GM21723 (cell line): ENCODE data around the gene PAQR9.

Experiments used
- ATAC-seq: cut with Tn5 transposase; IDR thresholded peaks from one replicate; pipeline ENCODE4 v1.9.1; 2021; ENCODE audit warnings: mild to moderate bottlenecking, moderate library complexity; ENCODE audit not compliant: unreplicated experiment

PAQR9 gene

DNA sequence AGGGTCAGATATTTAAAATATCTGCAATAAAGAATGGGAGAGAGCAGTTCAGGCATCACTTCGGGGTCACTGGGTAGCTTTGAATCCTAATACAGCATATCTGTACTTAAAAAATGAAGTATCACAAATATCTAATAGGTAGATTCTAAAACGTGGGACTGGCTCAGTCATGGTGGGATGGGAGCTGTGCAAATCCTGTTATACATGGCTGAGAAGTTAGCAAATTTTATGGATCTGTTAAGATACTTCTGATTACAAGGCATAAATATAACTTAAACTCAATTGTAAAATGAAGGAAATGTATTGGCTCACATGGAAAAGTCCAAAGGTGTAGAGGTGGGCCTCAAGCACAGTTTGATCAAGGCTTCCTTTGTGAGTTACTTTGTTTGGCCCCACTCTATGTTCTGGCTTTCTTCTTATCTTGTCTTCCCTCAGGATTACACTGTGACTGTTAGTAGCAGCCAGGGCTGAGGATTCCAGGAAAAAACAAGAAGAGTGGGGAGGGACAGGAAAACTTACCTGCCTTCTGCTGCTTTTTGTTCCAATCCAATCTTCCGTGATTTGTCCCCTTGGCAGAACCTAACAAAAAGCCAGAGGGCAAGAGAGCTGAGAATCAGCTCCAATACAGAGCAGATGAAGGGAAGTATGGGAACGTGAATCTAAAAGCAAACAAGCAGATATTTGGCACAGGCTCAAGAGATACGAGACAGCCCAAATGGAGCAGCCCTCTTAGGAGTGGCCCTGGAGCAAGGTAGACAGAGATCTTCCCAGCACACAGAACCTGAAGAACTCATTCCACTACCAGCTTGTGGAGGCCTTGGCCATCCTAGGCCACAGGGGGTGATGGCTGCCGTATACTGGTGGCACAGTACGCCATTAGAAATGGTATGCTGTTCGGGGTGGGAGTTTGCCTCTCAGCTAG, 10.9 kb downstream of the PAQR9 start:
- ATAC-seq: no peak

DNA sequence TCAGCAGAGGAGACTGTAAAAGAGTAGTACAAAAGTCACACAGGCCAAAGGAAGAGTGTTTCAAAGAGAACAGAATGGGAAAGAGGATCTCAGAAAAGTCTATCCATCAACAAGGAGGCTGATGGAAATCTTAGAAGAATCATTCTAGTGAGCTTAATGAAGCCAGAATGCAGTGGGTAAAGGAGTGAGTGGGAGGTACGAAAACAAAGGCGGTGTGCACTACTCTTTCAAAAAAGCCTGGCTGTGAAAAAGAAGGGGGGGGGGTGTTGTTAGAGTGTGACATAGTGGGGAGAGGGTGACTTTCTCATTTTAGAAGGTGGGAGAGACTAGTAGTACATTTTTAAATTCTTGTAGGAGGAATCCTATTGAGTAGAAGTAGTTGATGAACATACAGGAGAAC, 11.7 kb downstream of the PAQR9 start:
- ATAC-seq: no peak

DNA sequence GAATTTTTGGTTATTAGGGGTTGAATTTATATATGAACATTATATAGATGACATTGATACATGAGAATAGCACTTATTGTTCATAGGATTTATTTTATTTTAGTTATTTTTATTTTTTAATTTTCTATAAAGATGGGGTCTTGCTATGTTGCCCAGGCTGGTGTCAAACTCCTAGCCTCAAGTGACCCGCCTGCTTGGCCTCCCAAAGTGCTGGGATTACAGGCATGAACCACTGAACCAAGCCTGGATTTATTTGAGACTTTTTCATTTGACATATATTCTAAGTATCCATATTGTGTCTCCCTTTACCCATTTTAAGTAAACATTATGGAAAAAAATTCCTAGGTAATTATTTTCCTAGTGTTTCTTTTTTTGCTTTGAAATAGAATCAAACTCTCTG, 12.5 kb downstream of the PAQR9 start:
- no peak for ATAC-seq

DNA sequence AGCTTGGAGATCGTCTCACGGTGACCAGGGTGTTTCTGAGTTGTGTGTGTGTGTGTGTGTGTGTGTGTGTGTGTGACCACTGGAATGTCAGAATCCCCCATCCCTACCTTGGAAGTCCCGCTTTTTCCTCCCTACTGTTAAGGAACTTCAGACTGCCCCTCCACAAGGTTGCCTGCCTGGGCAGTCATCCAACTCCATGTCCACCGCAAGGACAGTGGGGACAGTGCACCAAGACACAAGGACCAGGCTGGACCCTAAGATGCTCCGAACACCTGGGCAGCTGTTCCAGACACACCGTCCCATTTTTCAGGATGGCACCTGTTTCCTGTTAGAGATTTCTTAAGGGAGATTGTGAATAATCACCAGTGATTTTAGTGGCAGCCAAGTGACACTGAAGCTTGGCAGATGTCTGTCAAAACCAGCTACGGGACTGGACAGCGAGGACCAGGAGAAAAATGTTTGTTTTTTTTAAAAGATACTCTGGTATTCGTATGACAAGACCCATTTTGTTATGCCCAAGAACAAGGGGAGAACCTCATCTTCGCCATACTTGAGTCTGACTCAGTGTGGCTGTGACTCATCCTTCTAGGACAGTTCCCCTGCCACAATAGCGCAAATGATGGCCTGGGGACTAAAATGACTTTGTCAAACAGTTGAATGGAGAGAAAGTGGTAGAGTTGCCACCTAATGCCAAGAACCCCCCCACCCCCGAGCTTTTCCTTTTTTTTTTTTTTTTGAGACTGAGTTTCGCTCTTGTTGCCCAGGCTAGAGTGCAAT, 15.5 kb downstream of the PAQR9 start:
- no peak for ATAC-seq

DNA sequence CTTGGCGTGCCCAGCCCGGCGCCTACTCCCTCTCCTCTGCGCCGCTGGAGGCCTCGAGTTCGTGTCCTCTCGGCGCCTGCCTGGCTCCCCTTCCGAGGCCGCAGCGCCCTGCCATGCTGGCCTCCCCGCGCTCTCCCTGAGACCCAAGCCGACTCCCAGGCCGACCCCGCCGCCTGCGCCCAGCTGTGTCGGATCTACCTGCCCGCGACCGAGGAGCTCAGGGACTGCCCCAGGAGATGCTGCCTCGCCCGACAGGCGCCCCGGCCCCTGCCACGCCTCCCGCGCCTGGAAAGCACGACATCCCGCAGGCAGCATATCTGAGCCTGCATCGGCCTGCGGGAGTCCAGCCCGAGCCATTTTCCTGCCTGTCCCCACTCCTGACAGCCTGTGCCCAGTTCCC, 16.1 kb downstream of the PAQR9 start:
- ATAC-seq: no peak

DNA sequence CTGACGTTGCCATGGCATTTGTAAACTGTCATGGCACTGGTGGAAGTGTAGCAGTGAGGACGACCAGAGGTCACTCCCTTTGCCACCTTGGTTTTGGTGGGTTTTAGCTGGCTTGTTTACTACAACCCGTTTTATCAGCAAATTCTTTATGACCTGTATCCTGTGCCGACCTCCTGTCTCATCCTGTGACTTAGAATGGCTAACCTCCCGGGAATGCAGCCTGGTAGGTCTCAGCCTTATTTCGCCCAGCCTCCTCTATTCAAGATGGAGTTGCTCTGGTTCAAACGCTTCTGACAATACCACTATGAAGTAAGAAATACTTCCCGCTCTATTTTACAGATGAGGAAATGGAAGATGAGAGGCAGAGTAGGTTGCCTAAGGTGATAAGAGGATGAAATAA, 16.6 kb downstream of the PAQR9 start:
- ATAC-seq: no peak

DNA sequence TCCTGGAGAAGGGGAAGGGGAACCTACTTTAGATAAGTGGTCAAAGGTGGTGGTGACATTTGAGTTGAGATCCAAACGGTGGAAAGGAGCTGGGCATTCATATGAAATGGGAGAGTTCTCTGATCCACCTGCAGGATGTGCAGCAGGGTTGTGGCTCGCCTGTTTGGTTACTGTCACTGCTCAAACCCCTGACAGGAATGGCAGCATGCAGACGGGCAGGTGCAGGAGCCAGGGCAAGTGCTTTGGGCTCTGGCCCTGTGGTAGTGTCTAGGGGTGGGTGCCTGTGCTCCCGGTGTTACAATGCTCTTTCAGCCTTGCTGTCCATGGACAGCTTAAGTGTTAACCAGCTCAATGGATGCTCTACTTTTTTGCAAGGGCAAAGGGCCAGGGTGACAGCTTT, 18.5 kb downstream of the PAQR9 start:
- no peak for ATAC-seq

DNA sequence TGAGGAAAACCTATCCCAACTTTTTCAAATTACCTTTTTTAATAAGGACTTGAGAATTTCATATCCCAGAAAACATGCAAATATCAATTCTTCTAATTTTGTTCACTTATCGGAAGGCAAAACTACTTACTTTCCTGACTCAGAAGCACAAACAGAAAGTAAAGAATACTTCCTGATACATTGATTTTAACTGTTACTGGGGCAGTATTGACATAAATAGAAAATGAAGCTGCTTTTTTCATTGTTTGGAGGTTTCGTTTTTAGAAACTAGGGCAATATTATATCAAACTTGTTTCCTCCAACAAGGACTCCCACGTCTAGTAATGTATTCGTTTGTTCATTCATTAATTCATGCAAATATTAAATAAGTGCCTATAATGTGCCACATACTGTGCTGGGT, 19.1 kb downstream of the PAQR9 start:
- ATAC-seq: peak; percentile 45

DNA sequence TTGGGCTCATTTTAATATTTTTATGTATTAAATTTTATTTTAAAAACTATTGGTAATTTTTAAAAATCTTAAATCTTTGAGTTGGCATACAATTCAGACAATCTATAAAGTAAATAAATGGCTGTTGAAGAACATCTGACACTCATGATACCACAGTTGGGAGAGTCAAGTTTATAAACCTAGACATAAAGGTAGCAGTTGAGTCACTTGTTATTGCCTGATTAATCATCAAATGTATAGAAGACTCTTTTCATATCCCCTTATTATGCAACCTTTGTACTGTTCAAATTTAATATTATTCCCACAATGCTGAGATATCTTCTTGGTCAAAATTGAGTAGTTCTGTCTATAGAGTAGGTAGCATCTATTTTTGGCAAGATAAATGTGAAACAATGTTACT, 19.6 kb downstream of the PAQR9 start:
- no peak for ATAC-seq

DNA sequence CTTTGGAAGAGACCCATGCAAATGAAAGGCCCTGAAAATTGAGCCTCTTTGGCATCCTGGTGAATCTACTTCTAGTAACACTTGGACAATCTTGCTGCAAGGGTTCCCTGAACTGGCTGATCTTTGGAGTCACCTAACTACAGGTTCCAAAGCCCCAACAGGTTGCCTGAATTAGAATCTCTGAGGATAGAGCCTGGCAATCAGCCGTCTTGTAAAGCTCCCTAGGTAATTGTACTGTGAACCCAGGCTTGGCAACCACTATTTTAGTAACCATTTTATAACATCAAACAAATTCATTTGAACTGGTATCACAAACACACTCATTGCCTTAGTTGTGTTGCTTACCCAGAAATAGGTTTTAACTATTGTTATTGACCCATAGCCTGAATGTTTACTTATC, 20.1 kb downstream of the PAQR9 start:
- ATAC-seq: no peak

DNA sequence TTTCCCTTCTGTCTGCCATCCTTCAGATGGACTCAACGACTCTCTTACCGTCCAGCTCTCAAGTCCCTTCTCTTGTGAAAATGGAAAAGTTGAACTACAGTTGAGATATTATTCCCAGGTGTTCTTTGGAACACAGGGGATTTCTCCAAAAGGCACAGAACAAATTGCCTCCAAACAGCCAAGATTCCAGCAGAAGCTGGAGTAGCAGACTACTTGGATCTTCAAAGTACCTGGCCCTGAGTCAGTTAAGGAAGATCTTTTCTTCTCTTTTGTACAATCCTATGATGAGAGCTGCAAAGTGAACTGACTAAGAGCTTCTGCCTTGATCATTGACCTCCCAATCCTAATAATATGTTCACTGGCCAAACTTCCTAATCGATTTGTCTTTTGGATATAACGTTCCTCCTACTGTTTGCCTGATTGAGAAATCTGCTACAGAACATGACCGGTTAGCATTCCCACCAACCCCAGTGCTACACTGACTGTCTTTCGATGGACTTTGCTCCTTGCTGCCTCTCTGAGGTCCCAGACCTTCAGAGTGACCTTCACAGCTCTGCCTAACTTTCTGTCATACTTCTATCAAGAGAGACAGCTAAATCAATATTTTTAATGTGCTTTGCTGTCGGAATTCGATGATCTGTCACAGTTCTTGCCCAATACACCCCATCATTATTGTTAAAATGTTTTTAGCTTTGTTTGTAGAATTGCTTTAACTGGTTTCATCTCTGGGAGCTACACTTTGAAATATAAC, 21.9 kb downstream of the PAQR9 start:
- no peak for ATAC-seq

DNA sequence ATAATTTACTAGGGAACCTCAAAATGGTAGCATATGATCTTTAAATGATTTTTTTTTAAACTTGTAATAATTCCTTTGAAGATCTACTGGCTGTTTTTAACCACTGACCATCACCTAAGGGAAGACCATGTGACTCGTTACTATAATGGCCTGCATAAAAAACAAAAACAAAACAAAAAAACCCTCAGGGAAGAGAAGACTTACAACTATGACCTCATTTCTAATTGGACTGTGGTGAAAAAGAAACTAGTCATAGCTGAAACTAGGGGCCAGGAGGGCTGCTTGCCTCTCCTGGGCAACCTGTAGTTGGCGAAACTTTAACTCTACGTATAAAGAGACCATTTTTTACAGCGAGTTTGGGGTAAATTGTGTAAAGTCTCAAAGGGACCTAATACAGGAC, 23.0 kb downstream of the PAQR9 start:
- ATAC-seq: peak; percentile 55

DNA sequence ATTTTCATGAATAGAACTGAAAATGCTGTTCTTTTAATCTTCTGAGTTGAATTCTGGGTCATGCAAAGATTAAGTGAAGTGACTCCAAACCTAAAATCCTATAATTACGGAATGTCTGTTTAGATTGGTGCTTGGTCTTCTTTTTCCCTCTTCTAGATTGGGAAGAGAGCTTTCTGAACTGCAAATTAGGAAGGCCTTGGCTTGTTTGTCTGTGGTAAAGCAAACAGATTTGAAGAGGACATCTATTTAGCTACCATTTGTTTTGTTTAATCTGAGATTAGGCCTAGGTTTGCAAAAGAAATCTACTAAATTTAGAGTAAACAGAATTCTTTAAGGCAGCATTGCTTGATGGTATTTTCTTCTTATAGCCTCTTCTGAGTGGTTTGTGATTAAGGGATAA, 23.5 kb downstream of the PAQR9 start:
- ATAC-seq: no peak

DNA sequence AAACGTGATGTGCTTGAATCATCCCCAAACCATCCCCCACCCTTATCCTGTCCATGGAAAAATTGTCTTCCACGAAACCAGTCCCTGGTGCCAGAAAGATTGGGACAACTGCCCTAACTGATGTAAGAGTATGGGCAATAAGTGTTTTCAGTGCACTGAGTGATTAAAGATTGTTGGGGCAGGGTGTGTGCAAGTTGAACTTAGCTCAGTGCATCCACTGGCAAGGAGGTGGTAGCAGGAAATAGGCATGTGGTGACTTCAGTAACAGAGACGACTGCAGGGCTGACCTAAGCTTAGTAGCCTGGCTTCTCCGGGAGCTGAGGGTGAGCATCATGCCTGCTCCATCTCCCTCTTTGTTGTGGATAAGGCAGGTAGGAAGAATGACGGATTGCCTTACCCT, 27.5 kb downstream of the PAQR9 start:
- no peak for ATAC-seq

DNA sequence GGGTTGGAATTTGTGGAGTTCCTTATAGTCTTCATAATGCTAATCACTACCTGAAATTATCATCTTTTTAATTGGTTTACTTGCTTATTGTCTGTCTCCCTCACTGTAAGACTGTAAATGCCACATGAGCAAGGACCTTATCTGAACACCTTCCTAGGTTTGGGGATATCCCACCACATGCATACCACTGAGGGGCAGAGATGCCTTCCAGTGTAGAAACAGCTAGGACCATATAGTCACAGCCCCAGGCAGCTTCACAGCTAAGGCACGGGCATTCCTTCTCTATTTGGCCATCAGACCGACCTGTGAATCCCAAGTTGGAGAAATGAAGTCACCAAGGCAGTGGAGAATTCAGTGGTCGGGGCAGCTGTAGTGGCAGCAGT, 28.6 kb downstream of the PAQR9 start:
- no peak for ATAC-seq

DNA sequence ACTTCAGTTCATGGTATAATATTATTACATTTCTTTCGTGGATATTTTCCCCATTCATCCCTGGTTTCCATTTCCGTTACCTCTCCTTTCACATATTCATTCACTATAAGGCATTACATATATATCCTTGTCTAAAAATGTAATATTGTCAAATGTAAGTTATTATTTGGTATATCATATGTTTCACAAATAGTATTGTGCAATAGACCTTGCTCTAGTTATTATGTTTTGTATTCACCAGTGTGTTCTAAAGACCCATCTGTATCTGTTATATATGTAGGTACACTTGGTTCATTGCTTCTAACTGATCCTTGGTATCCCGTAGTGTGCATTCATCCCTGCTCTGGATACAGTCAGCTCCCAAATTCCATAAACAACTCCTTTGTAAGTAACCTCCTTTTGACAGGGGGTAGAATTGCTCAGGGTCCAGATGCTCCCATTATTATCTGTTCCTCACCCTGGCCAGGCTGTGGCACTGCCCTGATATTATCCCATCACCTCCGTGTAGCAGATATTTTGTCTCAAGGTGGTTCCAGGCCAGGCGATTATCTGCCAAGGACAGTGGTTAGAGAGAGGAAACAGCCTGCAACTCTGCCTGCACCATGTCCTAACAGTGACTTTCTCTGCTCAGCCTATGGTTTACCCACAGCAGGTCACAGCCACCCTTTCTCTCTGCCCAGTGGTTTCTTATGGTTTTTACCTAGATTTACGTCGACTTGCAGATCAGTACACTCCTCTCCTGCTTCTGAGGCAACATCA, 29.2 kb downstream of the PAQR9 start:
- no peak for ATAC-seq

DNA sequence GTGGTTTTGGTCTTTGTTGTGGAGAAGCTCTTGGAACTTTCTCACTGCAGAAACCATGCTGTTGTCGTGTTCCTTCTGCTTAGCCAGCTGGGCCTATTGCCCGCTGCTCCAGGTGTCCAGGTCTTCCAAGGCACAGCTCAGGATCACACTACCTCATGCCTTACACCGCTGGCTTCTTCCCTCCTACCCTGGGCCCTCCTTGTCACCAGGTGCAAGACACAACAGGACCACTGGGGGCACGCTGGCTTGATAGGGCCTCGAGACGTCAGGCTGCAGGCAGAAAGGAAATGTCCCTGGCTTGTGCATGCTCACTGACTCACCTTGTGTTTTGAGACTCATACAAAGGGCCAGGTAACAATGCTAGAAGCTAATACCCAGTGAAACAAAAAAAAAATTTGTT, 32.3 kb downstream of the PAQR9 start:
- peak; percentile 66 for ATAC-seq

DNA sequence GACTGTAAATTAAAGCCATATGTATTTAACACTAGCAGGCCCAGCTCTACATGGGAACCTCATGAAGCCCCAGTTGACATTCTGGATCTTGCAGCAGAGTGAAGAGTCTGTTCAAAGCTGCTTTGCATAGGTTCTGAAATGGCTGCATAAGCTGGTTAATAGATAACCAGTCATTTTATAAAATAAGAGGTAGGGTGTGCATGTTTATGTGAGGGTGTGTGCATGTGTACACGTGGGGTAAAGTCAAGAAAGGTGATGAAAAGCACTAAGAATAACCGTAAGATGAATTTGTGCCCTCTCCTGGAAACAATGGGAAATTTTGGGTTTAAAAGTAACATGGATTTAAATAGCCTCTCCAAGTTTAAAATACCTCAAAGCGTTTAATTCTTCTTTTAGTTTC, 33.0 kb downstream of the PAQR9 start:
- no peak for ATAC-seq

DNA sequence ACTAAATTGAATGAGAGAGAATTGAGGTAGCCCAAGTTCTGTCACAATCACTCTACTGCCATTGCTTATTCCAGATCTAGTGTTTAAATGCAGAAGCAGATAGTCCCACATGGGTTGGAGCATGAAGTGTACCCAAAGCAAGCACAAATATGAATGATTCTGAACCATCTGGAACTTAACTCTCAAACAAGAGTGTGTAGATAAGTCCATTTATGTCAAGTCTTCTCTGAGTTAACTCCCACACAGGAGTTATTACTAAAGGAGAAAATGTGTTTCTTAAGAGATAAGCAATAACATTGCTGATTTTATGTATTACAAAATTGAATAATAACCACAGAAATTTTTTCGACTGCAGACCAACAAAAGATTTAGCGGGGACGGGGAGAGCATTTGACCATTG, 33.6 kb downstream of the PAQR9 start:
- ATAC-seq: no peak

DNA sequence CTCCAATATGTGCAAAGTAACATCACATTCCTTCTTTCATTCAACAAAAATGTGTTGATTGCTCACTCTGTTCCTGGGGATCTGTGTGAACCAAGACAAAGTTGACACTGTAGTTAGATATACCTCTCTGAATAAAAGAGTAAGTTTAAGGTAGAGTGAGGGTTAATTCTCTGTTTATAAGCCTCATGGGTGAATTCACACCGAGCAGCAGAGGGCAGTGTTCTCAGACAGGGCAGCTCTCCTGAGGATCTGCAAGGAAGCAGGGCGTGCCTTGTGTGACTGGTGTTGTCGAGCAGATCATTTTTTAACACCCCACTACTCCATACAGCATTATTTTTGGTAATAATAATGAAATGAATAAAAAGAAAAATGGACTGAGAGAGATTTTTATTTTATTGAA, 34.4 kb downstream of the PAQR9 start:
- ATAC-seq: no peak
